Endothelial cell of umbilical vein (primary cell): Measurements from ENCODE around the gene USP8.

Experiments used
- CTCF ChIP-seq, 2 donors: IDR thresholded peaks; 1 replicate in 1 of 2; 2 replicates in 1 of 2; pipeline ENCODE4 v1.5.1; 2011; ENCODE audit warnings: low read length in 2 of 2, mild to moderate bottlenecking in 2 of 2, moderate library complexity in 2 of 2, control low read depth in 1 of 2, inconsistent platforms in 1 of 2, low read depth in 1 of 2; ENCODE audit not compliant: insufficient read depth in 1 of 2; ENCODE audit errors: extremely low read depth in 1 of 2
- EZH2 ChIP-seq: IDR thresholded peaks from 2 replicates; pipeline ENCODE4 v1.6.1; 2012; ENCODE audit warnings: borderline replicate concordance, low read depth, mild to moderate bottlenecking, moderate library complexity, low read length, inconsistent platforms; ENCODE audit not compliant: severe bottlenecking
- GATA2 ChIP-seq: IDR thresholded peaks from 2 replicates; pipeline ENCODE4 v1.7.0; 2011; ENCODE audit warnings: low read depth, mild to moderate bottlenecking, moderate library complexity, mixed read lengths, low read length; ENCODE audit not compliant: insufficient read length, insufficient read depth
- MAX ChIP-seq: IDR thresholded peaks from 2 replicates; pipeline ENCODE4 v1.6.1; 2011; ENCODE audit not compliant: insufficient read depth, insufficient read length
- MYC ChIP-seq: IDR thresholded peaks from one replicate; pipeline ENCODE4 v1.6.1; 2011; ENCODE audit warnings: mild to moderate bottlenecking, low read depth, low read length
- POLR2A ChIP-seq: IDR thresholded peaks from 2 replicates; pipeline ENCODE4 v1.6.1; 2012; ENCODE audit warnings: low read depth, mild to moderate bottlenecking, control low read depth, low read length
- POLR2AphosphoS5 ChIP-seq: IDR thresholded peaks from 2 replicates; pipeline ENCODE4 v1.6.1; 2012; ENCODE audit warnings: low read depth, mild to moderate bottlenecking, control low read depth, low read length, moderate library complexity; ENCODE audit not compliant: insufficient read depth

- no peak for TF ChIP-seq POLR2A
- TF ChIP-seq CTCF (IDR thresholded peaks at IDR 0.05; ENCODE audit: extremely low read depth in 1 of 2, insufficient read depth in 1 of 2, low read depth in 1 of 2, low read length in 2 of 2) = no peak
- no peak for TF ChIP-seq EZH2
- no peak for TF ChIP-seq GATA2
- TF ChIP-seq POLR2AphosphoS5 = no peak
- TF ChIP-seq MYC = no peak
- TF ChIP-seq MAX = no peak
Measured at GRCh38 chr15:50377867-50378751, 46.1 kb upstream of the USP8 start.
